ENCODE data around the gene PCDH9. TPM values are rescaled to one million over a fixed set of nuclear protein-coding genes. Genes with fewer than 3 reads are reported as not detected.

The PCDH9 gene
- total and polyA plus RNA-seq, 2 of the 13 experiments (the other 11 are each of a cell fraction or from before 2014, with no cell fraction given): 0.09 TPM; not detected in 1

GRCh38 chr13:66805657-66806056, 424.5 kb downstream of the PCDH9 start:
- ChIA-PET POLR2A (no interaction called here), CTCF (ENCODE audit: low intra/inter-chr PET ratio, low total read pairs) (no interaction called here)
- FAIRE-seq: no peak
- no peak for ATAC-seq
- 0% methylated on average over 1 of the region's 1 CpG for WGBS (ENCODE audit: low lambda C conversion rate)
- no TSS peak for BruUV-seq (replicated peaks)
- Histone ChIP-seq H3K27ac (ENCODE audit: extremely low read length, insufficient read depth, low read length) (no peak overlapping the region), H3K79me2 (ENCODE audit: insufficient read depth, low read length) (no peaks in the 10 kb centered on the region), H3K9ac (ENCODE audit: insufficient read depth, low read depth, low read length) (no peak overlapping the region), H3K27me3 (ENCODE audit: control insufficient read depth in 1 of 2, insufficient read depth in 2 of 2, low read length in 2 of 2) (no peaks in the 10 kb centered on the region), H3K36me3 (replicated peaks in 1 of 2; ENCODE audit: control insufficient read depth in 1 of 2, insufficient read depth in 2 of 2, low read length in 2 of 2) (no peaks in the 10 kb centered on the region), H3K4me2 (ENCODE audit: low read depth, low read length) (no peak overlapping the region), H2AFZ (ENCODE audit: low read length) (no peak overlapping the region), H4K20me1 (ENCODE audit: insufficient read depth, low read length) (no peaks in the 10 kb centered on the region), H3K4me1 (ENCODE audit: insufficient read depth, low read length) (no peaks in the 10 kb centered on the region), H3K9me3 (ENCODE audit: low read length) (no peaks in the 10 kb centered on the region), H3K4me3 (replicated peaks in 1 of 3; ENCODE audit: insufficient read depth in 1 of 3, low read depth in 2 of 3, low read length in 3 of 3) (no peak overlapping the region)
- no peak for DNase-seq (ENCODE audit: low spot score)
- in situ Hi-C loops (cut with HindIII; ENCODE audit: extremely low pct_ligation_motif_present, low pct_unique_long_range_greater_than_20kb): no loop called here
- intact Hi-C loops (cut with micrococcal nuclease; ENCODE audit: unreplicated experiment): no loop called here
- TF ChIP-seq TSC22D2 (CRISPR knock-in tag; IDR thresholded peaks at IDR 0.05; ENCODE audit: borderline replicate concordance) (no peak), PRDM15 (CRISPR knock-in tag; IDR thresholded peaks at IDR 0.05) (no peak), ARID3A (IDR thresholded peaks at IDR 0.05; ENCODE audit: low read depth, low read length) (no peak), ZNF264 (CRISPR knock-in tag; IDR thresholded peaks at IDR 0.05) (no peak), GFI1 (CRISPR knock-in tag; IDR thresholded peaks at IDR 0.05; ENCODE audit: borderline replicate concordance) (no peak), NFKB2 (CRISPR knock-in tag; IDR thresholded peaks at IDR 0.05; ENCODE audit: borderline replicate concordance) (no peak), PCBP1 (IDR thresholded peaks at IDR 0.05; ENCODE audit: borderline replicate concordance, low read depth, low read length) (no peak), GTF3A (CRISPR knock-in tag; conservative IDR thresholded peaks at IDR 0.05) (no peak), CSRNP2 (CRISPR knock-in tag; conservative IDR thresholded peaks at IDR 0.05; ENCODE audit: low read depth) (no peak), HINFP (CRISPR knock-in tag; IDR thresholded peaks at IDR 0.05; ENCODE audit: low read depth) (no peak), SOX5 (CRISPR knock-in tag; IDR thresholded peaks at IDR 0.05; ENCODE audit: borderline replicate concordance) (no peak), RFX1 (IDR thresholded peaks at IDR 0.05) (no peak), KLF13 (CRISPR knock-in tag; IDR thresholded peaks at IDR 0.05) (no peak), HDAC2 (CRISPR knock-in tag; IDR thresholded peaks at IDR 0.05) (no peak), ZNF790 (CRISPR knock-in tag; IDR thresholded peaks at IDR 0.05; ENCODE audit: borderline replicate concordance) (no peak), SAP130 (CRISPR knock-in tag; IDR thresholded peaks at IDR 0.05; ENCODE audit: low read depth) (no peak)
